GM21737 (cell line): ENCODE data around the gene KLRF1.
"Not testable (repeated sequence)": the region's sequence is repeated elsewhere in the genome, so short reads cannot be mapped to it uniquely, and the experiment has no call there.

ENCODE experiments used
- ATAC-seq: cut with Tn5 transposase; IDR thresholded peaks from one replicate; pipeline ENCODE4 v1.9.1; 2021; ENCODE audit warnings: mild to moderate bottlenecking, moderate library complexity; ENCODE audit not compliant: unreplicated experiment

The KLRF1 gene

GRCh38 chr12:9868951-9869306, 41.6 kb downstream of the KLRF1 start:
- no peak for ATAC-seq

DNA sequence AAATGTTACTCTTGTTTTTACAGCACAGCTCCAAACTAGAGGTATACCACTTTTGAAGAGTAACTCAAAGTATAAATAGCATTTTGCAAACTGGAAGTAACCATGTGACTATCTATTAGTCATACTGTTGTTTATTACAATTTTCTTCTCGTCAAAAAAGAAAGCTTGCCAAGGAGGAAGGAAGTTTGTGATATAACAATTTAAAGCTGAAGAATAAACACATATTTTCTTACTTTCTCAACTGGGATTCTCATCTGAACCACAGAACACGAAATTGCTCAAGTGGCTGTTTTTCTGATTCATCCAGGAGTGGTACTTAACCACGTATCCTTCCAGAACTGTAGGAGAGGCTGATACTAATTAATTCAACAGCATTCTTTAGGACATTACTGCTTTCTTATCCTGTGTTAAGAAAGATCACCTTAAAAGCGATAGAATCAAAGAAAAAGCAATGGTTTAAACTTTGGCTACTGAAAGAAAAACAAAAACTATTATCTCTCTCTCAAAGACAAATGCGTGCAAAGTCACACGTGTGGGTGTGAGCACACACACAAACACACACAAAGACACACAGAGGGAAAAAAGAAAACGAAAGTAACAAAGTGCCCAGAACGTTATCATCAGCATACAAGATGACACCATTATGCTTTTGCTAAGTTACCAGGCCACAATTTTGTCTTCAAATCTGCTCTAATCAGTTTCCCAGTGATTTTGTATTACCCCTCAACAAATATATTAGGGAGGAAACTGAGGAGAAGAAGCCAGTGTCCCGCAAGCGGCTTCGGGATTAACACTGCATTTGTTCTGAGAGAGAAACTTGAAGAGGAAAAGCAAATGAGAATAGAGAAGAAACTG, 42.3 kb downstream of the KLRF1 start, which contains the start of gene CLEC2B:
CLEC2B (minus strand) TSS at position 48 of the 855 bp plus-strand sequence.
- ATAC-seq, result peak; percentile 38

- ATAC-seq, result no peak
These were observed 43.1 kb downstream of the KLRF1 start for GRCh38 chr12:9870286-9870866.

DNA sequence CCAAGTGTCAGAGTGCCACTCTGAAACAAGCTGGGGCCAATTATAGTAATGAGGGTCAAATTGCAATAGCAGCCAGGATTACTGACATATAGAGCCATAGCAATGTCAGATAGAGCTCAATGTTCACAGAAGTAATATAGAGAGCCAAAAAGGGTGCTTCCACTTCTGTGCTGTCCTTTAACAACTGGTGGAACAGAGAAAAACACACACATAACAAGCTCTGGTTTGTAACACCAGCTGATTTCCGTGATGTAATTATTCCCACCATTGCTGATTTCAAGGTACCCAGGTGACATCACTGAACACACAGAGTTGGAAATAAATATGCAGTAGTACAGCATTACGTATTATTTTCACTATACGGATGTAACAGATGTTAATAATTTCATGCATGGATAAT, 44.9 kb downstream of the KLRF1 start:
- ATAC-seq, result no peak

GRCh38 chr12:9872742-9873141, 45.5 kb downstream of the KLRF1 start:
- ATAC-seq, result no peak

DNA sequence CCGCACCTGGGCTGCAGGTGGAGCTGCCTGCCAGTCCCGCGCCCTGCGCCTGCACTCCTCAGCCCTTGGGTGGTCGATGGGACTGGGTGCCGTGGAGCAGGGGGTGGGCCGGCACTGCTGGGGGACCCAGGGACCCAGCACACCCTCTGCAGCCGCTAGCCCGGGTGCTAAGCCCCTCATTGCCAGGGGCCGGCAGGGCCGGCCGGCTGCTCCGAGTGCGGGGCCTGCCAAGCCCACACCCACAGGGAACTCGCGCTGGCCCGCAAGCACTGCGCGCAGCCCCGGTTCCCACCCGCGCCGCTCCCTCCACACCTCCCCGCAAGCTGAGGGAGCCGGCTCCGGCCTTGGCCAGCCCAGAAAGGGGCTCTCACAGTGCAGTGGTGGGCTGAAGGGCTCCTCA, 48.8 kb downstream of the KLRF1 start:
- not testable (repeated sequence) for ATAC-seq

- ATAC-seq, result no peak
These were observed 53.3 kb downstream of the KLRF1 start for GRCh38 chr12:9880532-9881078.

- ATAC-seq, result no peak
These were observed 54.0 kb downstream of the KLRF1 start, which contains the start of gene KLRF2 for GRCh38 chr12:9881246-9881645. KLRF2 (plus strand) TSS chr12:9881489; CDS start chr12:9881596, 107 bp downstream.

DNA sequence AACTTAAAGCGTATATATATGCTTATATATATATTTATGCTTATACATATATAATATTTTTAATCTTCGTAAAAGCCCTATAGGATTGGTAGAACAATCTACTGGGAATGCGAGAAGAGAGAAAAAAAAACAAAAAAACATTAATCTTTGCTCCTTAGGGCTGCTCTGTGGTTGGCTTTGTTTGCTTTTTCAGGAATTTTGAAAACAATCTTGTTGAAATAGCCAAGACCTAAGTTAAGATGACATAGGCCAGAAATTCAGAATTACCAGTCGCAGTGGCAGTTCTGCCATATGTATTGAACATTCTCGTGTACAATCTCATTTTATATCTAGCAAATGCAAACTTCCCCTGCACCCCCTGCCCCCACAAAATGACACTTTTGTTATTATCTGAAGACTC, 54.7 kb downstream of the KLRF1 start:
- ATAC-seq, result no peak

GRCh38 chr12:9883175-9883574, 55.9 kb downstream of the KLRF1 start:
- ATAC-seq, result no peak

- no peak for ATAC-seq
These were observed 61.5 kb downstream of the KLRF1 start for GRCh38 chr12:9888665-9889273.
